Effector memory CD4-positive, alpha-beta T cell (primary cell): ENCODE results near the gene LGI2.
"Not testable (repeated sequence)": the region's sequence is repeated elsewhere in the genome, so short reads cannot be mapped to it uniquely, and the experiment has no call there.

ENCODE experiments used
- DNase-seq, 3 donors: peaks; one replicate each; pipeline ENCODE4 v3.0.0-alpha.2; 2020
- H3K27ac ChIP-seq: 2 replicates; pipeline ENCODE4 v1.7.0; 2013; ENCODE audit warnings: mild to moderate bottlenecking, low read length, moderate library complexity; ENCODE audit not compliant: insufficient read depth, poor library complexity, severe bottlenecking
- H3K27me3 ChIP-seq: replicated peaks from 2 replicates; pipeline ENCODE4 v1.7.0; 2013; ENCODE audit warnings: mild to moderate bottlenecking, low read length; ENCODE audit not compliant: insufficient read depth, control insufficient read depth, poor library complexity, severe bottlenecking
- H3K36me3 ChIP-seq: 2 replicates; pipeline ENCODE4 v1.7.0; 2013; ENCODE audit warnings: mild to moderate bottlenecking, low read length, moderate library complexity; ENCODE audit not compliant: control insufficient read depth, insufficient read depth
- H3K4me1 ChIP-seq: 2 replicates; pipeline ENCODE4 v1.7.0; 2013; ENCODE audit warnings: low read length, mild to moderate bottlenecking; ENCODE audit not compliant: control insufficient read depth, insufficient read depth, poor library complexity, severe bottlenecking
- H3K4me3 ChIP-seq: 2 replicates; pipeline ENCODE4 v1.7.0; 2013; ENCODE audit warnings: low read length, low read depth, mild to moderate bottlenecking; ENCODE audit not compliant: insufficient read depth, poor library complexity, severe bottlenecking
- H3K9me3 ChIP-seq: 2 replicates; pipeline ENCODE4 v1.7.0; 2013; ENCODE audit warnings: mild to moderate bottlenecking, low read length, moderate library complexity; ENCODE audit not compliant: control insufficient read depth

Gene LGI2

DNA sequence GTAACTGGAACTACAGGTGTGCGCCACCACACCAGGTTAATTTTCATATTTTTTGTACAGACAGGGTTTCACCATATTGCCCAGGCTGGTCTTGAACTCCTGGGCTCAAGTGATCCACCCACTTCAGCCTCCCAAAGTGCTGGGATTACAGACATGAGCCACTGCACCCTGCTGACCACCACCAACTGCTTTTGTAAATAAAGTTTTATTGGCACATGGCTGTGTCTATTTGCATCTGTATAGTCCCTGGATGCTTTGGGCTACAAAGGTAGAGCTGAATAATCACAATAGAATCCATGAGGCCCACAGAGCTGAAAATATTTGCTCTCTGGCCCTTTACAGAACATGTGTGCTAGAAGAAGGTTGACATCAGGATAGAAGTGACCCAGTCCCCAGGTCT is 33.7 kb upstream of the LGI2 start:
- not testable (repeated sequence) for H3K4me3 ChIP-seq, H3K4me1 ChIP-seq, H3K27me3 ChIP-seq, H3K36me3 ChIP-seq, H3K27ac ChIP-seq, DNase-seq, H3K9me3 ChIP-seq

DNA sequence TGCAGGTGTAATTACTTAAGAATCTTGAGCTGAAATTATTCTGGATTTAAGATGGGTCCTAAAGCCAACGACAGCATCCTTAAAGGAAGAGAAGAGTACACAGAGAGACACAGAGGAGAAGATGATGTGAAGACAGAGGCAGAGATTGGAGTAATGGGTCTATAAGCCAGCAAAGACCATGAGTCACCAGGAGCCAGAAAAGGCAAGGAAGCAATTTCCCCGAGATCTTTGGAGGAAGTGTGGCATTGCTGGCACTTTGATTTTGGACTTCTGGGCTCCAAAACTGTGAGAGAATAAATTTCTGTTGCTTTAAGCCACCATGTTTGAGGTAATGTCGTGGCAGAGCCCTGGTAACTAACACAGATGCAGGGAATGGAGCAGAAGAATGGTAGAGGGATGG is 32.4 kb upstream of the LGI2 start:
- Histone ChIP-seq H3K4me1 (no peaks in the 10 kb centered on the region), H3K27ac (no peak overlapping the region), H3K4me3 (no peak overlapping the region), H3K9me3 (no peaks in the 10 kb centered on the region), H3K36me3 (no peaks in the 10 kb centered on the region), H3K27me3 (no peaks in the 10 kb centered on the region)
- DNase-seq, result no peak

DNA sequence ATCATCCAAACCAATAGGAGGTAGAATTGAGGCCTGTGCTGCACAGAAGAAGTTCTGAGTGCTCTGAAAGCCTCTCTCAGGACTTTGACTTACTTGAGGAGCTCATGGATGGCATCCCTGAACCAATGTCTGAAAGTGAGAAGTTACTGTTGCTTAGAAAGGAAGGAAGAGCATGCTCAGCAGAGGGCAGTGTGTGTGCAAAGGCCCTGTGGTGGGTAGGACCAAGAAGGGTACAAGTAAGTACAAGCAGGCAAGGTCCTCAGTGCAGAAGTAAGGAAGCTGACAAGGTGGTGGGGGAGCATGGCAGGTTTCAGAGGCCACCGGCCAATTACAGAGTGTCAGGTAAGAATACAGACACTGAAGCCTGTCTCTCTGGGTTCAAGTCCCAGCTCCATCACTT is 31.4 kb upstream of the LGI2 start:
- DNase-seq, result no peak
- Histone ChIP-seq H3K4me1 (no peaks in the 10 kb centered on the region), H3K27me3 (no peaks in the 10 kb centered on the region), H3K27ac (no peak overlapping the region), H3K4me3 (no peak overlapping the region), H3K9me3 (no peaks in the 10 kb centered on the region), H3K36me3 (no peaks in the 10 kb centered on the region)

DNA sequence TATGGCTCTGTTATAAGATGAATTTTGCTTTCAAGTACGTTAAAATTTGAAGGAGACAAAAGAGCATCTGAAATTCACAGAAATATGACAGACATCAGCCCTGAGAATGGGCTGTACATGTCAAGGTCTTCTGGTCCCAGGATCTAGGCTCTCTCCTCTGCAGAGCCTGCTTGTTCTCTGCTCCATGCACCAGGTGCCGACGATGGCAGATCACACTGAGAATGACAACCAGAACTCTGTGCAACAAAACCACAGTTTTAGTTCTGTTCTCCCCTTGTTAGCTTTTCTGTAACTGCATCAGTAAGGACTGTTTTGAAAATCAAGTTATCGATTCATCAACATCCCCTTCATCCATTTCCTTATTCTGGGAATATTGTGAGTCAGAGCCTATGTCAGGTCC is 30.9 kb upstream of the LGI2 start:
- H3K27me3 ChIP-seq, result no peaks in the 10 kb centered on the region

DNA sequence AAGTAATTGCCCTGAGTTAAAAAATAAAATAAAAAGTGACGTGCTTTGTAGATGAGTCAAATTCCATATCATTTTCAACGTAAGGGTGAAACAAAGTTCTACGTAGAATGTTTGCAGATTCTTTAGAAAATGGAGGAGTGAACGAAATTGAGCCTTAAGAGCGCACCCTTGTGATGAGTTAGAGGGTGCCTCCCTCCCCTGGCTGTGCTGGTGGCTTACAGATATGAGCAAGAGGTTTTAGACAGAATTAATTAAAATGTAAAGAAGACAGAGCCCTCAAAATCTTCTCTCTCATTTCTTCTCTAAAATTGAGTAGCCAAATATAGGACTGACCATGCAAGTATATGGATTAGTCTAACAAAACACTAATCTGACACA is 30.2 kb upstream of the LGI2 start:
- no peaks in the 10 kb centered on the region for H3K27me3 ChIP-seq
- no peaks in the 10 kb centered on the region for H3K36me3 ChIP-seq
- H3K4me1 ChIP-seq, result no peaks in the 10 kb centered on the region
- H3K9me3 ChIP-seq, result no peaks in the 10 kb centered on the region
- DNase-seq, result no peak
- no peak overlapping the region for H3K27ac ChIP-seq
- no peak overlapping the region for H3K4me3 ChIP-seq

More for the DNA sequence above, 30.9 kb upstream of the LGI2 start:
- Histone ChIP-seq H3K4me3 (no peak overlapping the region), H3K27ac (no peak overlapping the region), H3K4me1 (no peaks in the 10 kb centered on the region), H3K36me3 (no peaks in the 10 kb centered on the region), H3K9me3 (no peaks in the 10 kb centered on the region)
- DNase-seq, result no peak

DNA sequence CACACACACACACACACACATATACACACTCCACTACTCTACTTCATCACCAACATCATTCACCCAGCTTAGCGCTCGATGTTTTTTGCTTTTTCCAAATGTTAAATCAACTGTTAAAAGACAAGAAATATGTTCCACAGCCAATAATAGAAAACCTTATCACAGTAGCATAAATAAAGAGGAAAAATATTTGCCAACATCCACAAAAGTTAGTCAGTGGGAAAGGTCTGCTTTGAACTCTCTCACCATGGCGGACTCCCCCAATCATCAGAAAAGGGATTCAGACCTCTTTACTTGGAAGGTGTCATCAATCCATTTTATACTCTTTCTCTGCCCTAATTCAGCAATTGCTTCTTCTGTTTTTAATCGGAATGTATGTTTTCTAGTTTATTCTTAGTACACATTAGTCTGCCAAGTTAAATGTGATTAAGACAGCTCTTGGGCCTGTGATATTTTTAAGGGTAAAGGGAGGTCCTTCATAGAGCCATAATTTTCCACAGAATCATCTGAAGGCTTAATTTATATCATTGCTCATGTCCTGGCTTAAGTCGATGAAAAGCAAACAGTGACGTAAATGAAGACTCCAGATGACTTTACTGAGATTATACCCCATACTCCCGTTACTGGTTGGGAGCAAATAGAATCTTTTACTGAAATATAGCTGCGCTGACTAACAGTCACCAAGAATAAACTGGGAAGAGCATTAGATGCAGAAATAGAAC is 29.7 kb upstream of the LGI2 start:
- Histone ChIP-seq H3K36me3 (no peaks in the 10 kb centered on the region), H3K9me3 (no peaks in the 10 kb centered on the region), H3K27ac (no peak overlapping the region), H3K27me3 (no peaks in the 10 kb centered on the region), H3K4me3 (no peak overlapping the region), H3K4me1 (no peaks in the 10 kb centered on the region)
- no peak for DNase-seq

DNA sequence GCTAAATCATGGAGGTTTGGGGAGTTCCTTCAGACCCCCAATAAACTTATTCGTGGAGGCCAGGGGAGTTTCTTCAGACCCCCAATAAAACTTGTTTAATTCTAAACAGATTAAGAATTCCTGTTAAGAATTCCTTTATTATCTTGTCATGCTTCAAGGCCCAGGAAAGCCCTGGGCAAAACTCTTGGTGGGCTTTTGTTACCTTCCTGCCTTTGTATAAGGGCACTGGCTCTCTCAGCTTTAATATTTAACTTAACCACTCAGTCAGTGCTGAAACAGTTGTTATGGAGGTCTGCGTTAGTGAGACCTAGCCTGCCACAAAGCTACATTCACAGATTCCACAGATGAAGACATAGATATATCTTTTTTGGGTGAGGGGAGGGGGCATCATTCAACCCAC is 29.0 kb upstream of the LGI2 start:
- no peak overlapping the region for H3K4me3 ChIP-seq
- H3K27me3 ChIP-seq, result no peaks in the 10 kb centered on the region
- no peak overlapping the region for H3K27ac ChIP-seq
- H3K4me1 ChIP-seq, result no peaks in the 10 kb centered on the region
- H3K36me3 ChIP-seq, result no peaks in the 10 kb centered on the region
- no peaks in the 10 kb centered on the region for H3K9me3 ChIP-seq
- no peak for DNase-seq

DNA sequence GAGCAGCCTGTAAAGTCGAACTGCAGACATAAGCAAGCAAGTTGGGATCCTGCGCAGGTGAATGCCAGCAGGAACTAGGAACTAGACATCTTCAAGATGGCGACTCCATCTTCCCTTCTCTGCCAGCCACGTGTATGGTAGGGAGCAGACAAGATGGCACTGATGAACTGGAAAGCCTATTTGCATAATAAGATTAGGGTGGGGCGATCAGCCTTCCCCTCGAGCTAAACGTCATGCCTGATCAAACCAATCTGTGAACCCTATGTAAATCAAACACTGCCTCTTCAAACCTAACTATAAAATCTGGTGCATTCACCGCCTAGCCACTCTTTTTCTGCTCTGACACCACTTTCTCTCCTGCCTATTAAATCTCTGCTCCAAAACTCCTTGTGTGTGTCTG is 28.1 kb upstream of the LGI2 start:
- no peaks in the 10 kb centered on the region for H3K9me3 ChIP-seq
- H3K36me3 ChIP-seq, result no peaks in the 10 kb centered on the region
- H3K27me3 ChIP-seq, result no peaks in the 10 kb centered on the region
- H3K27ac ChIP-seq, result no peak overlapping the region
- DNase-seq, result no peak
- H3K4me1 ChIP-seq, result no peaks in the 10 kb centered on the region
- H3K4me3 ChIP-seq, result no peak overlapping the region

DNA sequence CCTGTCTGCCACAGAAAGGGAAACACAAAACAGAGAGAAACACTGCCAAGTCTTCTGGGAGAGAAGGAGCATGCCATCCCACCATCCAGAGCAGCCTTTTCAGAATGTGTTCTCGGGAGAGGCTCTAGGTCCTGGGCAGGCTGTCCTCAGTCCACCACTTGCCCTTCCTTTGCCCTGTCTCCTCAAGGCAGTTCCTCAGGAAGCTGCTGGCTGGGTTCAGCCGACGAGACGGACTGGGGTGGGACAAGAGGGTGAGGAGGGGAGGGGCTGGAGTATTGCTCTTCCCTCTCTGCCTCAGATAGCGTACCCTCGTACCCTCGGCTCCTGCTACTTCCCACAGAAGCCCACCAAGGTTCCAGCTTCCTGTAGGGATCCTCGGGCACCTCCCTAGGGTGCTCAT is 26.6 kb upstream of the LGI2 start:
- no peaks in the 10 kb centered on the region for H3K4me1 ChIP-seq
- no peak overlapping the region for H3K4me3 ChIP-seq
- H3K27ac ChIP-seq, result no peak overlapping the region
- no peaks in the 10 kb centered on the region for H3K9me3 ChIP-seq
- no peak for DNase-seq
- H3K27me3 ChIP-seq, result no peaks in the 10 kb centered on the region
- H3K36me3 ChIP-seq, result no peaks in the 10 kb centered on the region

DNA sequence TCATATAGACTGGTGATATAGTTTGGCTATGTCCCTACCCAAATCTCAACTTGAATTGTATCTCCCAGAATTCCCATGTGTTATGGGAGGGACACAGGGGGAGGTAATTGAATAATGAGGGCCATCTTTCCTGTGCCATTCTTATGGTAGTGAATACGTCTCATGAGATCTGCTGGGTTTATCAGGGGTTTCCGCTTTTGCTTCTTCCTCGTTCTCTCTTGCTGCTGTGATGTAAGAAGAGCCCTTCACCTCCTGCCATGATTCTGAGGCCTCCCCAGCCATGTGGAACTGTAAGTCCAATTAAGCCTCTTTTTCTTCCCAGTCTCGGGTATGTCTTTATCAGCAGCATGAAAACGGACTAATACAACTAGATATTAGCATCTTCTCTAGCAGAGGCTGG is 21.3 kb upstream of the LGI2 start:
- not testable (repeated sequence) for H3K4me3 ChIP-seq, H3K27me3 ChIP-seq, H3K36me3 ChIP-seq, H3K27ac ChIP-seq, H3K4me1 ChIP-seq, DNase-seq, H3K9me3 ChIP-seq
